ENCODE measurements around the gene TNS3.

DNA sequence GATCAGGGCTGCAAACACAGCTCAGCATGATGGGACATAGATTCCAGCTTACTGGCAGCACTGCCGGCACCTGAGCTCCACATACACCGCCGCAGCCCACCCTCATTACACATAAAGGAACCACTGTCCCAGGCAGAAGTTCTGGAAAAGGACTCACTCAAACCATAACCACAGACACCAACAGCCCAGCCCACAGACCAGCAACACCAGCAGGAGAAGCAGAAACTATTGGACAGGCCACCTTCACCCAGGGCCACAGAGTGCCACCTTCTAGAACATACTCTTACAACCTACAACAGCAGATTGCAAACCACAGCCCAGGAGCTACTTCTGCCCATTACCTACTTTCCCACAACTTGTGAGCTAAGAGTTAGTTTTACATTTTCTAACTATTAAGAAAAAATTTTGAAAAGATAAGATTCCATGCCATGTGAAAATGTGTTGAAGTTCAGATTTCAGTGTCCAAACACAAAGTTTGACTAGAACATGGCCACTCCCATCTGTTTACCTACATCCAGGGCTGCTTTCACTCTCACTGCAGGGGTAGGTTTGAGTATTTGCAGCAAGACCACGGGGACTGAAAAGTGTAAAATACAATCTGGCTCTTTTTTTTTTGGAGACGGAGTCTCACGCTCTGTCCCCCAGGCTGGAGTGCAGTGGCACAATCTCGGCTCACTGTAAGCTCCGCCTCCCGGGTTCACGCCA is 153.0 kb downstream of the TNS3 start:
- no peak for TF ChIP-seq CTCF (conservative IDR thresholded peaks at IDR 0.05)
- no peak for TF ChIP-seq EZH2 (IDR thresholded peaks at IDR 0.05; ENCODE audit: low read depth)
